Panc1 (cell line): ENCODE data around the gene OXTR. TPM values are rescaled to one million over a fixed set of nuclear protein-coding genes. Genes with fewer than 3 reads are reported as not detected.

Source experiments
- ATAC-seq: fragments of 200-7000 bp; cut with Tn5 transposase; 2 replicates; pipeline ENCODE4 v1.9.1; 2020; ENCODE audit warnings: mild to moderate bottlenecking, moderate library complexity
- BruUV-seq: library from RNA; stranded (reverse); fragments of 400-500 nt; replicated peaks from 2 replicates; lab custom pipeline; 2021; lab: Mats Ljungman, UMichigan
- CTCF ChIA-PET: fragments of 300-600 bp; sonication (Branson Sonifier 250); formaldehyde crosslinking; loops from one replicate; lab custom pipeline; 2022; ENCODE audit warnings: antibody characterized with exemption; lab: Charles Lee
- POLR2A ChIA-PET: fragments of 300-600 bp; sonication (Branson Sonifier 250); formaldehyde crosslinking; loops from one replicate; lab custom pipeline; 2022; ENCODE audit warnings: antibody characterized with exemption; lab: Charles Lee
- DNase-seq: peaks from one replicate; pipeline ENCODE4 v3.0.0-alpha.2; 2010; ENCODE audit warnings: low read depth, low spot score
- H3K27ac ChIP-seq: 2 replicates; pipeline ENCODE4 v1.5.1; 2011; ENCODE audit warnings: mild to moderate bottlenecking, low read length, inconsistent platforms
- H3K27me3 ChIP-seq: fragments of 200-500 bp; sonication (Bioruptor generic); 2 replicates; pipeline ENCODE4 v1.6.0; 2014; ENCODE audit warnings: low read length, inconsistent platforms; ENCODE audit not compliant: control insufficient read depth, insufficient read depth
- H3K36me3 ChIP-seq: fragments of 200-500 bp; sonication (Bioruptor generic); 2 replicates; pipeline ENCODE4 v1.5.1; 2014; ENCODE audit warnings: inconsistent platforms, mild to moderate bottlenecking, low read length, moderate library complexity; ENCODE audit not compliant: control insufficient read depth, insufficient read depth
- H3K4me1 ChIP-seq: 2 replicates; pipeline ENCODE4 v1.5.1; 2011; ENCODE audit warnings: inconsistent platforms, mild to moderate bottlenecking, low read length, moderate library complexity; ENCODE audit not compliant: control insufficient read depth, insufficient read depth
- H3K4me3 ChIP-seq, 2 experiments: 2 replicates each; pipeline ENCODE4 v1.5.1; 2011 to 2012; ENCODE audit warnings: low read depth in 2 of 2, low read length in 2 of 2, mild to moderate bottlenecking in 2 of 2, inconsistent platforms in 1 of 2, moderate library complexity in 1 of 2
- H3K9me3 ChIP-seq: fragments of 200-500 bp; sonication (Bioruptor generic); 2 replicates; pipeline ENCODE4 v1.5.1; 2014; ENCODE audit warnings: low read depth, mild to moderate bottlenecking, inconsistent platforms, low read length, moderate library complexity; ENCODE audit not compliant: control insufficient read depth, insufficient read depth
- CTCF ChIP-seq: fragments of 450-650 bp; IDR thresholded peaks from 2 replicates; pipeline ENCODE4 v1.5.1; 2017; ENCODE audit warnings: mild to moderate bottlenecking
- POLR2AphosphoS5 ChIP-seq: IDR thresholded peaks from 2 replicates; pipeline ENCODE4 v1.6.1; 2012; ENCODE audit warnings: mild to moderate bottlenecking, low read depth, low read length, moderate library complexity
- REST ChIP-seq, 2 experiments: IDR thresholded peaks; 2 replicates each; pipeline ENCODE4 v1.6.1; 2011 to 2012; ENCODE audit warnings: low read depth in 2 of 2, control low read depth in 1 of 2, low read length in 1 of 2, mild to moderate bottlenecking in 1 of 2, moderate library complexity in 1 of 2; ENCODE audit not compliant: insufficient read depth in 1 of 2
- SIN3A ChIP-seq: IDR thresholded peaks from 2 replicates; pipeline ENCODE4 v1.6.1; 2012; ENCODE audit warnings: low read depth, mild to moderate bottlenecking, low read length, moderate library complexity, borderline replicate concordance; ENCODE audit not compliant: insufficient read depth
- TCF7L2 ChIP-seq: IDR thresholded peaks from 2 replicates; pipeline ENCODE4 v1.6.1; 2011; ENCODE audit warnings: mild to moderate bottlenecking, low read depth, low read length, inconsistent platforms
- in situ Hi-C: cut with HindIII; loops from 2 replicates; pipeline ENCODE4 v1.10.0; 2016; ENCODE audit warnings: low sequenced_read_pairs, low pct_unique_long_range_greater_than_20kb
- intact Hi-C: fragments of 100-400 bp; cut with micrococcal nuclease; formaldehyde crosslinking; loops from one replicate; pipeline ENCODE4 v1.10.0; 2022; ENCODE audit not compliant: unreplicated experiment
- total RNA-seq: library from RNA; stranded (reverse); gene quantifications from one replicate; pipeline ENCODE4 v1.2.1, GENCODE V29; 2021; ENCODE audit not compliant: unreplicated experiment

Gene OXTR
- total RNA-seq, 1 experiment from 2014 or later = 2.7 TPM

- BruUV-seq = no TSS peak
- H3K4me3 ChIP-seq = no peak overlapping the region
- TF ChIP-seq CTCF (no peak), POLR2AphosphoS5 (no peak), TCF7L2 (no peak), REST (IDR thresholded peaks at IDR 0.05; ENCODE audit: insufficient read depth in 1 of 2, low read depth in 2 of 2, low read length in 1 of 2) (no peak), SIN3A (no peak)
- POLR2A ChIA-PET = no interaction called here
- no peaks in the 10 kb centered on the region for H3K27me3 ChIP-seq
- H3K9me3 ChIP-seq = peaks cover 7% of the 10 kb centered on the region; the same call in 1 of the 2 replicates
- intact Hi-C loops (no loop called here), in situ Hi-C loops (no loop called here)
- no peaks in the 10 kb centered on the region for H3K4me1 ChIP-seq
- DNase-seq = no peak
- H3K27ac ChIP-seq = no peak overlapping the region
- CTCF ChIA-PET = no interaction called here
- ATAC-seq = no peak
- no peaks in the 10 kb centered on the region for H3K36me3 ChIP-seq
Measured at GRCh38 chr3:8800016-8800415, 30.6 kb upstream of the OXTR start.

GRCh38 chr3:8794247-8794646, 24.8 kb upstream of the OXTR start:
- in situ Hi-C loops (no loop called here), intact Hi-C loops (no loop called here)
- TF ChIP-seq POLR2AphosphoS5 = no peak
- TF ChIP-seq REST (IDR thresholded peaks at IDR 0.05; ENCODE audit: insufficient read depth in 1 of 2, low read depth in 2 of 2, low read length in 1 of 2) = no peak
- no peak for TF ChIP-seq TCF7L2
- TF ChIP-seq SIN3A = no peak
- no peak for TF ChIP-seq CTCF
- H3K4me3 ChIP-seq = no peak overlapping the region
- DNase-seq (no peak), ATAC-seq (no peak)
- no peak overlapping the region for H3K27ac ChIP-seq
- H3K4me1 ChIP-seq = no peaks in the 10 kb centered on the region
- H3K36me3 ChIP-seq = no peaks in the 10 kb centered on the region
- no TSS peak for BruUV-seq
- H3K27me3 ChIP-seq = no peaks in the 10 kb centered on the region
- POLR2A ChIA-PET = no interaction called here
- CTCF ChIA-PET = no interaction called here
- H3K9me3 ChIP-seq = no peaks in the 10 kb centered on the region
